Sigmoid colon (tissue), 7 donors: Measurements from ENCODE around the gene FTO. TPM values are rescaled to one million over a fixed set of nuclear protein-coding genes. Genes with fewer than 3 reads are reported as not detected.
A peak's percentile ranks its signal among the peaks of the same experiment; 100 is the strongest.

Experiments used
- DNase-seq: peaks from one replicate; pipeline ENCODE4 v3.0.0-alpha.2; 2019
- H3K27ac ChIP-seq, 4 donors: fragments of 200-600 bp; sonication (generic); one replicate each; pipeline ENCODE4 v1.5.1; 2016 to 2019; ENCODE audit warnings: mild to moderate bottlenecking in 1 of 4
- H3K27me3 ChIP-seq, 3 donors: fragments of 200-600 bp; sonication (generic); one replicate each; pipeline ENCODE4 v1.5.1; 2019; ENCODE audit warnings: mild to moderate bottlenecking in 1 of 3
- H3K36me3 ChIP-seq, 4 donors: fragments of 200-600 bp; sonication (generic); one replicate each; pipeline ENCODE4 v1.5.1; 2016 to 2019
- H3K4me1 ChIP-seq, 4 donors: fragments of 200-600 bp; sonication (generic); one replicate each; pipeline ENCODE4 v1.5.1; 2017 to 2019
- H3K4me3 ChIP-seq, 4 donors: fragments of 200-600 bp; sonication (generic); one replicate each; pipeline ENCODE4 v1.5.1; 2017 to 2019; ENCODE audit warnings: mild to moderate bottlenecking in 2 of 4, moderate library complexity in 1 of 4
- H3K9me3 ChIP-seq, 4 donors: fragments of 200-600 bp in 3 of 4; sonication (generic) in 3 of 4; one replicate each; pipeline versions ENCODE4 v1.5.1 to v1.6.1; 2013 to 2019
- EP300 ChIP-seq, 4 donors: sonication (generic); formaldehyde crosslinking; IDR thresholded peaks; one replicate each; pipeline ENCODE4 v1.6.1; 2017; ENCODE audit warnings: antibody characterized with exemption in 4 of 4
- POLR2A ChIP-seq, 2 donors: fragments of 450-650 bp; IDR thresholded peaks; one replicate each; pipeline ENCODE4 v1.6.1; 2016; ENCODE audit warnings: antibody characterized with exemption in 2 of 2, mild to moderate bottlenecking in 2 of 2, moderate library complexity in 2 of 2
- POLR2AphosphoS5 ChIP-seq, 4 donors: sonication (generic); formaldehyde crosslinking; IDR thresholded peaks; one replicate each; pipeline ENCODE4 v1.6.1; 2017; ENCODE audit warnings: antibody characterized with exemption in 4 of 4
- WGBS, 2 donors: extraction: QIAGEN DNeasy Blood & Tissue Kit; methylation state at CpG; one replicate each; pipeline ENCODE4 v1.1.7; 2013; 5-methylcytosine and 5-hydroxymethylcytosine counted together
- intact Hi-C: fragments of 100-400 bp; cut with DNase I; formaldehyde crosslinking; loops from one replicate; pipeline ENCODE4 v1.15.1; 2023
- polyA plus RNA-seq, 3 donors: library from polyadenylated mRNA; stranded (reverse); fragments of 200-250 nt; gene quantifications; one replicate each; pipeline ENCODE4 v1.2.3, GENCODE V29; 2013
- total RNA-seq, 4 donors: library from RNA; depleted of rRNA; stranded (reverse); fragments of >200 nt; gene quantifications; one replicate each; pipeline ENCODE4 v1.1.0, GENCODE V29; 2016
- TF ChIP-seq, protein P1 (sequence below), 4 experiments: fragments of 450-650 bp in 3 of 4; fragments of 200-600 bp in 1 of 4; IDR thresholded peaks; one replicate each; pipeline ENCODE4 v1.5.1; 2016 to 2019; ENCODE audit warnings: antibody characterized with exemption in 4 of 4, mild to moderate bottlenecking in 3 of 4, moderate library complexity in 2 of 4
- donor health status: healthy with polysubstance abuse.
- donor health status: Bipolar disorder and iron deficiency.
- donor health status: healthy.

FTO gene
- total and polyA plus RNA-seq, 7 donors, result 9.9 to 97.2 (median 77.8) TPM

DNA sequence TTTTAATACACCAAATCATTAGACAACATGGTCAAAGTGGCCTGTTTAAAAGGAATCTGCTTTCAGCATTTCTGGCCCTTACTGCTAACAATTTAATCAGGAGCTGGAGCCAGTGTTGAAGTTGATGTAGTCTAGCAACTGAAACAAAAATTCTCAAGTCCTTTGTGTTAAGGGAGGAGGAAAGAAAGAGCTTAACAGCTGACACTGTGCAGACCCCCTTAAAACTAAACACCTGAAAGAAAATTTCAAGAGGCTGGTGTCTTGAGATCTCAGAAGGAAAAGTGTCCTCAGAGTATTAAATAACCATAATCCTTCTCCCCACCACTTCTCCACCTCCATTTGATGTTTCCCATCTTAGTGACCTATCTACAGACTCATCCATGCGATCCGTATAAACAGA lies 232.1 kb downstream of the FTO start:
- no peak for DNase-seq
- Histone ChIP-seq H3K4me3 (no peak overlapping the region), H3K4me1 (peaks cover 0 to 15% (median 4%) of the 10 kb centered on the region in 4 donors), H3K36me3 (peaks cover 0 to 9% (median 2%) of the 10 kb centered on the region in 4 donors), H3K27ac (no peak overlapping the region), H3K27me3 (no peaks in the 10 kb centered on the region), H3K9me3 (no peaks in the 10 kb centered on the region)
- TF ChIP-seq POLR2AphosphoS5 (IDR thresholded peaks at IDR 0.05) (peak in 2 of 4 donors; percentile 11 to 41), POLR2A (IDR thresholded peaks at IDR 0.05) (no peak)
- 91 to 98% methylated on average over 2 of the region's 2 CpGs for WGBS, 2 donors
- intact Hi-C loops, result no loop called here

DNA sequence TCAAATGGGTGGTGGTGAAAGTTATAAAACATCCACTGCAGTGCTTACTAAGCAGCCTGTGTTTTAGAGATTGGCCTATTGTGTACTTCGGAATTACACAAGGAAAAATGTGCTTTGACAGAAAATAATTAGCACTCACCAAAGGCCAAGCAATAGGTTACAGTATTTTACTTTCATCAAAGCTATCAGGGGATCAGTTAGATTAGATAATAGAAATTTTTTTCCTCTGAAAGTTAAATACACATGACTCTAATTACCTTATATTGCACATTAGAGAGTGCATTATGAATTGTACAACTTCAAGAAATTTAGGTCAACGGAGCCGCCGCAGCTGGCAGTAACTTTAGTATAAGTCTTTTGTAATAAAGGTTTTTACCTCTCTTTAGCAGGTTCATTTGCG lies 232.6 kb downstream of the FTO start:
- DNase-seq, result no peak
- TF ChIP-seq POLR2AphosphoS5 (IDR thresholded peaks at IDR 0.05) (no peak), POLR2A (IDR thresholded peaks at IDR 0.05) (no peak), EP300 (IDR thresholded peaks at IDR 0.05) (no peak)
- TF ChIP-seq, protein P1, sequence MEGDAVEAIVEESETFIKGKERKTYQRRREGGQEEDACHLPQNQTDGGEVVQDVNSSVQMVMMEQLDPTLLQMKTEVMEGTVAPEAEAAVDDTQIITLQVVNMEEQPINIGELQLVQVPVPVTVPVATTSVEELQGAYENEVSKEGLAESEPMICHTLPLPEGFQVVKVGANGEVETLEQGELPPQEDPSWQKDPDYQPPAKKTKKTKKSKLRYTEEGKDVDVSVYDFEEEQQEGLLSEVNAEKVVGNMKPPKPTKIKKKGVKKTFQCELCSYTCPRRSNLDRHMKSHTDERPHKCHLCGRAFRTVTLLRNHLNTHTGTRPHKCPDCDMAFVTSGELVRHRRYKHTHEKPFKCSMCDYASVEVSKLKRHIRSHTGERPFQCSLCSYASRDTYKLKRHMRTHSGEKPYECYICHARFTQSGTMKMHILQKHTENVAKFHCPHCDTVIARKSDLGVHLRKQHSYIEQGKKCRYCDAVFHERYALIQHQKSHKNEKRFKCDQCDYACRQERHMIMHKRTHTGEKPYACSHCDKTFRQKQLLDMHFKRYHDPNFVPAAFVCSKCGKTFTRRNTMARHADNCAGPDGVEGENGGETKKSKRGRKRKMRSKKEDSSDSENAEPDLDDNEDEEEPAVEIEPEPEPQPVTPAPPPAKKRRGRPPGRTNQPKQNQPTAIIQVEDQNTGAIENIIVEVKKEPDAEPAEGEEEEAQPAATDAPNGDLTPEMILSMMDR (IDR thresholded peaks at IDR 0.05), result no peak
- Histone ChIP-seq H3K4me1 (peaks cover 0 to 15% (median 4%) of the 10 kb centered on the region in 4 donors), H3K27ac (no peak overlapping the region), H3K27me3 (no peaks in the 10 kb centered on the region), H3K9me3 (no peaks in the 10 kb centered on the region), H3K4me3 (no peak overlapping the region), H3K36me3 (peaks cover 0 to 9% (median 2%) of the 10 kb centered on the region in 4 donors)
- 89 to 98% methylated on average over 5 of the region's 5 CpGs for WGBS, 2 donors
- intact Hi-C loops, result no loop called here

DNA sequence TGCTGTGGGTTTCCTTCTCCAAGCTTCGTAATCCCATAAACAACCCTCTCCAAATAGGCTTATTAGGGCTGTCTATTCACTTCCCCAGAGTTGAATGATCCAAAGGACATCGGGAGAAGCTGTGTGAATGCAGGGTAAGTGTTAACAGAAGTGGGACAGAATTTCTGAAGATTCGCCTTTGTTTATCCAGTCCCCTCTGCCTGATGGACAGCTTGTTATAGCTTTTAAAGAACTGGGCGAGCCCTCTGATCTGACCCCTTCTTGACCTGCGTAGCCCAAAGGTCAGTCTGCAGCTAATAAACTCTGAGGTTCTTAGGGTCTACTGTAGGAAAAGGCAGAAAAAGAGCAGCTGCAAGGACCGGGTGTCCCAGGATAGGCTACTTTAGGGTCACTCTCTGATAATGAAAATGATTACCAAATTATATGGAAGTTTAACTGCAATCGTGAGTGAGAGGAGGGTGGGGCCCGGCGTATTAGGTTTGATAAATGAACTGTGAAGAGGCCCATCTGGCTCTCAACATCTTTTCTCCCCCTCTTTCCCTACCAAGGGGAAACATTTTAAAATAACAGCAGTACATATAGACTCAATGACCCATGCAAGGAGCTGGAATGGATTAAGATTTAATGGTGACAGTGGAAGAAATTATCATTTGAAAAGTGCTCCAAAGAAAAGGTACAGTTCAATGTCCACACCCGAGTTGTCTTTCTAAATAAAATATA lies 233.4 kb downstream of the FTO start:
- DNase-seq, result no peak
- Histone ChIP-seq H3K36me3 (peaks cover 0 to 9% (median 2%) of the 10 kb centered on the region in 4 donors), H3K27ac (no peak overlapping the region), H3K27me3 (no peaks in the 10 kb centered on the region), H3K4me1 (peaks cover 0 to 15% (median 4%) of the 10 kb centered on the region in 4 donors), H3K4me3 (no peak overlapping the region), H3K9me3 (no peaks in the 10 kb centered on the region)
- intact Hi-C loops, result no loop called here
- WGBS, 2 donors, result 74 to 81% methylated on average over 10 of the region's 10 CpGs
- no peak for TF ChIP-seq POLR2A (IDR thresholded peaks at IDR 0.05)
- TF ChIP-seq EP300 (IDR thresholded peaks at IDR 0.05), result no peak
- no peak for TF ChIP-seq POLR2AphosphoS5 (IDR thresholded peaks at IDR 0.05)
- TF ChIP-seq, protein P1 (IDR thresholded peaks at IDR 0.05), result no peak

DNA sequence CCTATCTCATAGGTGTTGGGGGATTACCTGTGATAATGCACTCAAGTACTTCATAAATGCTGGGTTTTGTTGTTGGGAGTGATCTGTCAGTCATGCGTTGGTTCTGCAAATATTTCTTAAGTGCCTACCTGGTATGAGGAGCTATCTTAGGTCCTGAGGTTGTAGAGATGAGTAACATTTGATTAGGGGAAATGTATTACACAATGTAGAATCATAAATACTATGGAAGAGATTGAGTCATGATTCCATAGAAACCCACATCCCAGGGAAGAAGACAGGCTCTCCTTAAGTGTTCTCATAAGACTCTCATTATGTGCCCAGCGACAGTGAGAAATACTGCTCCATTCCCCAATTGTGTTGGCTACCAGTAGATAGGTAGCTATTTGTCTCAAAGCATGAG lies 240.1 kb downstream of the FTO start:
- Histone ChIP-seq H3K27me3 (no peaks in the 10 kb centered on the region), H3K4me1 (no peaks in the 10 kb centered on the region), H3K27ac (no peak overlapping the region), H3K36me3 (no peaks in the 10 kb centered on the region), H3K9me3 (no peaks in the 10 kb centered on the region), H3K4me3 (no peak overlapping the region)
- DNase-seq, result no peak
- 91 to 97% methylated on average over 2 of the region's 2 CpGs for WGBS, 2 donors
- intact Hi-C loops, result no loop called here
- TF ChIP-seq, protein P1 (IDR thresholded peaks at IDR 0.05), result no peak
- TF ChIP-seq POLR2A (IDR thresholded peaks at IDR 0.05) (no peak), POLR2AphosphoS5 (IDR thresholded peaks at IDR 0.05) (no peak), EP300 (IDR thresholded peaks at IDR 0.05) (no peak)

DNA sequence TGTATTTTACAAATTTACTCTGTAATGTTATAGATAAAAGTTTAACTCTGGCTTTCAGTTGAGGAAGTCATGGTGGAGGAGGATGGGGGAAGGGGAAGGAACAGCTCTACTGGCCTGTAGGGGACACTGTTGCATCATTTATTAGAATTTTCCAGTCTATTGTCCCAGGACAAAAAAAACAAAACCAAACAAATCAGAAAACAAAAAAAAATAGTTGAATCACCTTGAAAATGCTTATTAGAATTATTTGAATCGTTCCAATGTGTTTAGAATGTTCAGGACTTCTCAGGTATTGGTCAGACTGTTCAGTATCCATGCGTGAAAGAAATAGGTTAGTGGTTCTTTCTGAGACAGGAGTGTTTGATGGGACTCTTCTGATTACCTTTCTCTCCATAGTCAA lies 242.0 kb downstream of the FTO start:
- TF ChIP-seq EP300 (IDR thresholded peaks at IDR 0.05), result no peak
- TF ChIP-seq, protein P1 (IDR thresholded peaks at IDR 0.05), result peak in 2 of 4 experiments; percentile 9 to 24
- DNase-seq, result no peak
- H3K4me3 ChIP-seq, result no peak overlapping the region
- no peaks in the 10 kb centered on the region for H3K4me1 ChIP-seq
- H3K27me3 ChIP-seq, result no peaks in the 10 kb centered on the region
- WGBS, 2 donors, result 57 to 69% methylated on average over 2 of the region's 2 CpGs
- no peaks in the 10 kb centered on the region for H3K36me3 ChIP-seq
- intact Hi-C loops, result no loop called here
- H3K9me3 ChIP-seq, result no peaks in the 10 kb centered on the region
- no peak overlapping the region for H3K27ac ChIP-seq
